Measurements from ENCODE around the gene DYNC1LI1. TPM values are rescaled to one million over a fixed set of nuclear protein-coding genes. Genes with fewer than 3 reads are reported as not detected.

Gene DYNC1LI1
- total RNA-seq = 10 to 100 TPM; 35.3 to 36.1 TPM

- CTCF ChIA-PET = interaction anchor here (0.8 to 1.4 kb wide), 3 partner anchors 13 to 37 kb away, joined by 3 read pairs; no protein-coding TSS in a partner anchor
- POLR2A ChIA-PET = interaction anchor here (0.8 to 1.3 kb wide), 2 partner anchors 9 to 68 kb away, joined by 3 read pairs; partner anchors contain the start of gene CMTM6
Observed at GRCh38 chr3:32570421-32571191, at the start of gene DYNC1LI1. Gene DYNC1LI1 (minus strand): TSS chr3:32570858. CDS start chr3:32570770, 88 bp downstream.

DNA sequence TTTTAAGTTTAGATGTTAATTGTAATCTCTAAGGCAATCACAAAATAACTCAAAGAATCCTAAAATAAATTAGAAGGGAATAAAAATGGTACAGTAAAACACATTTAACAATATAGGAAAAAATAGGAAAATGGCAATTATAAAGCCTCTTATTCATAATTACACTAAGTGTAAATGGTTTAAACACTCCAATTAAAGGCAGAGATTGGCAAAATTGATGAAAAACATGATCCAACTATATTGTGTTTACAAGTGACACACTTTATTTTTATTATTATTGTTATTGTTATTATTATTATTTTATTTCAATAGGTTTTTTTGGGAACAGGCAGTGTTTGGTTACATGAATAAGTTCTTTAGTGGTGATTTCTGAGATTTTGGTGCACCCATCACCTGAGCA, 48.7 kb upstream of the DYNC1LI1 start:
- CTCF ChIA-PET = no interaction called here
- POLR2A ChIA-PET = no interaction called here

GRCh38 chr3:32616267-32616962, 45.8 kb upstream of the DYNC1LI1 start:
- POLR2A ChIA-PET = no interaction called here
- CTCF ChIA-PET = no interaction called here

GRCh38 chr3:32614956-32615355, 44.3 kb upstream of the DYNC1LI1 start:
- POLR2A ChIA-PET = no interaction called here
- CTCF ChIA-PET = no interaction called here

GRCh38 chr3:32613183-32613582, 42.5 kb upstream of the DYNC1LI1 start:
- ChIA-PET CTCF (no interaction called here), POLR2A (no interaction called here)

DNA sequence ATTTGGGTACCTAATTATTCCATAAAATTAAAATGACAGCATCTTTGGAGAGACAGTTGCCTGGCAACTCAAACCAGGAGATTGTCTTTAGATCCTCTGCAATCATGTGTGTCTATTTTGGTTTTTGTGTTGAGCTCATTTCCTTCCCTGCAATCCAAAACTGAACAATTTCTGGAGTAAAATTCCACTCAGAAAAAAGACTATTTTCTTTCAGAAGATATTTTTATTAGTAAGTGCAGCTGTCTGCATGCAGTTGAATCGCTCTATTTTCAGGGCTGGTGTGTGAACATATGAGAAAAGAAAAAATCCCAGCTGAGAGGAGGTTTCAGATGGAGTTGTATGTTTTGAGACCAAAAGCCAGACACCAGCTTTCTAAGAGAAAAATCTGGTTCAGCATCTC, 41.9 kb upstream of the DYNC1LI1 start:
- POLR2A ChIA-PET = no interaction called here

GRCh38 chr3:32607522-32607921, 36.9 kb upstream of the DYNC1LI1 start:
- ChIA-PET POLR2A (no interaction called here), CTCF (no interaction called here)

More for the DNA sequence above, 41.9 kb upstream of the DYNC1LI1 start:
- CTCF ChIA-PET = no interaction called here

- ChIA-PET POLR2A (no interaction called here), CTCF (no interaction called here)
Observed at GRCh38 chr3:32606960-32607359, 36.3 kb upstream of the DYNC1LI1 start.

DNA sequence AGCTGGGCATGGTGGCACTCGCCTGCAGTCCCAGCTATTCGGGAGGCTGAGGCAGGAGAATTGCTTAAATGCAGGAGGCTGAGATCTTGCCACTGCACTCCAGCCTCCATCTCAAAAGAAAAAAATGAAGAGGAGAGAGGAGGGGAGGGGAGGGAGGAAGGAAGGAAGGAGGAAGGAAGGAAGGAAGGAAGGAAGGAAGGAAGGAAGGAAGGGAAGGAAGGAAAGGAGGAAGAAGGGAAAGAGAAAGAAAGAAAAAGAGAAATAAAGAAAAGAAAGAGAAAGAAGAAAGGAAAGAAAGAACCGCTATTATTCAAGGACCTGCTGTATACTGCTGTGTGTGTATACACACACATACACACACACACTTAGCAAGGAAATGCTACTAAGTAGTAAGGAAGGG, 35.6 kb upstream of the DYNC1LI1 start:
- ChIA-PET POLR2A (no interaction called here), CTCF (no interaction called here)

GRCh38 chr3:32603064-32603463, 32.4 kb upstream of the DYNC1LI1 start:
- POLR2A ChIA-PET = no interaction called here
- CTCF ChIA-PET = no interaction called here

GRCh38 chr3:32602206-32602605, 31.5 kb upstream of the DYNC1LI1 start:
- POLR2A ChIA-PET = no interaction called here
- CTCF ChIA-PET = interaction anchor here (0.5 kb wide), 1 partner anchor 15 kb away, joined by 3 read pairs; no protein-coding TSS in a partner anchor

DNA sequence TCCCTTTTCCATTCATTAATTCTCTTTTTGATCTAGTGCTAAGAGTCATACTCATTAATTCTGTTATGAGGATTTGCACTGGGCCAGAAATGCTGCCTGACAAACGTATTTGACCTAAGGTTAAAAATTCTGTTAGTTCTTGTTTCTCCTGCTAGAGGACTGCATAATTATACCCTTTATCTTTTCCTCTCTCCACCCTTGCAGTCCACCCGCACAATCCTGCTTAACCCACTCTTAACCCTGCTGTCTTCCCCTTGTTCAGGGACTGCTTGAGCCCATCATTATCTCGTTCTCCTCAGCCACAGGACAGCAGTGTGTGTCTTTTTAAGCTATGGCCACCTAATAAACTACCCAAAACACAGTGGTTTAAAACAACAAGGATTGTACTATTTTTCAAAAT, 31.1 kb upstream of the DYNC1LI1 start:
- POLR2A ChIA-PET = no interaction called here
- CTCF ChIA-PET = interaction anchor here (0.5 kb wide), 1 partner anchor 15 kb away, joined by 3 read pairs; no protein-coding TSS in a partner anchor

GRCh38 chr3:32597656-32598055, 27.0 kb upstream of the DYNC1LI1 start:
- POLR2A ChIA-PET = no interaction called here

DNA sequence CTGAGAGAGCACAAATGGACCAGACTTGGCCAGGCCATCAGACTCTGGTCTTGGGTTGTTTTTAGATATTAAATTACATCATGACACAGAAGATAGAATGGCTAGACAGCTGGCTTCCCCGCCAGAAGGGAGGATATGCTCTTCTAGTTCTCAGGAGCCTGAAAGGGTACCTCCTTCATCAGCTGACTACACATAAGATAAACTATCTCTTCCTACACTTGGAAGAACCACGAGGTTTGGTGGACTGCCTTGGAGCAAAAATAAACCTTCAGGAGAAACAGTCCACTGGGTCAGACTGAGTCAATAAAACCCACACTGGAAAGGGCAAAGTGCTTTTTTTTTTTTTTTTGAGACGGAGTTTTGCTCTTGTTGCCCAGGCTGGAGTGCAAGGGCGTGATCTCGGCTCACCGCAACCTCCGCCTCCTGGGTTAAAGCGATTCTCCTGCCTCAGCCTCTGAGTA, 26.3 kb upstream of the DYNC1LI1 start:
- ChIA-PET POLR2A (no interaction called here), CTCF (no interaction called here)

More at GRCh38 chr3:32597656-32598055, 27.0 kb upstream of the DYNC1LI1 start:
- CTCF ChIA-PET = no interaction called here

DNA sequence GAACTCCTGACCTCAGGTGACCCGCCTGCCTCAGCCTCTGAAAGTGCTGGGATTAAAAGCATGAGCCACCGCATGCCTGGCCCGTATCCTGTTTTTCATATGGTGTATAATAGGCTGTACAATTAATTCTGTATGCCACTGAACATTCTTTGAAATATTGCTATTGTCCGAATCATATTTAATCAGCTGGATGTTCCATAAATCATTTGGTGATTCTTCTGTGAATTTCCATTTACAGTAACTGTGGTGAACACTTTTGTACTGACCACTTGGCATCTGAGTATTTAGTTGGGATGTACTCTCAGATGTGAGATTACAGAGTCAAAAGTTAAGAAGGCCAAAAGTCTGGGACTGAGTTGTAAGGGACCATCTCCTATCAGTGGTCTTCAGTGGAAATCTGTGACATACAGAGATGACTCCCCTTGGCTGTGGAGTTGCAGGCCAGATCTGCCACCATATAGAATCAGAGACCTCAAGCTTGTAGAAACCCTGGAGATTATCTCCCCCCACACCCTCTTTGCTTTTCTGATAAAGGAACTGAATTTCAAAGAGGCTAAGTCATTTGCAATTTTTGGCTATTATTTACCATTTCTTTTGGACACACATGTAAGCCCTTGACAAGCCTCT, 25.7 kb upstream of the DYNC1LI1 start:
- ChIA-PET POLR2A (no interaction called here), CTCF (no interaction called here)

DNA sequence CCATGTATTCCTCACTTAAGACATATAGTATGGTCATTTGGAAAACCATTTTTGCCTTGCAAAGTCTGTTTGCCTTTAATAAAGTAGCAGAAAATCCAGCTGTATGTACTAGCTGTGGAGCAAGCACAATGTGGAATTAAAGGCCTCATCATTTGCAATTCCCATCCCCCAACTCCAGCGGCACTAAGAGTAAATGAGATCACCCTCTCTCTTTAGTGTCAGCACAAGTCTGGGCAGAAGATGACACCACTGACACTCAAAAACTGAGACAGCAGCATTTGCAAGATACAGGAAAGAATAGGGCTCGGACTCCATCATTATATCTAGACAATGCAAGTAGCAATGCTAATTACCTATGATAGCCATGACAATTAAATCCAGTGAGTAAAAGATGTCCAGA, 24.7 kb upstream of the DYNC1LI1 start:
- ChIA-PET POLR2A (no interaction called here), CTCF (no interaction called here)

- CTCF ChIA-PET = interaction anchor here (0.8 kb wide), 1 partner anchor 24 kb away, joined by 3 read pairs; the partner anchor contains the start of gene DYNC1LI1
- POLR2A ChIA-PET = no interaction called here
Observed at GRCh38 chr3:32593903-32594525, 23.4 kb upstream of the DYNC1LI1 start.

DNA sequence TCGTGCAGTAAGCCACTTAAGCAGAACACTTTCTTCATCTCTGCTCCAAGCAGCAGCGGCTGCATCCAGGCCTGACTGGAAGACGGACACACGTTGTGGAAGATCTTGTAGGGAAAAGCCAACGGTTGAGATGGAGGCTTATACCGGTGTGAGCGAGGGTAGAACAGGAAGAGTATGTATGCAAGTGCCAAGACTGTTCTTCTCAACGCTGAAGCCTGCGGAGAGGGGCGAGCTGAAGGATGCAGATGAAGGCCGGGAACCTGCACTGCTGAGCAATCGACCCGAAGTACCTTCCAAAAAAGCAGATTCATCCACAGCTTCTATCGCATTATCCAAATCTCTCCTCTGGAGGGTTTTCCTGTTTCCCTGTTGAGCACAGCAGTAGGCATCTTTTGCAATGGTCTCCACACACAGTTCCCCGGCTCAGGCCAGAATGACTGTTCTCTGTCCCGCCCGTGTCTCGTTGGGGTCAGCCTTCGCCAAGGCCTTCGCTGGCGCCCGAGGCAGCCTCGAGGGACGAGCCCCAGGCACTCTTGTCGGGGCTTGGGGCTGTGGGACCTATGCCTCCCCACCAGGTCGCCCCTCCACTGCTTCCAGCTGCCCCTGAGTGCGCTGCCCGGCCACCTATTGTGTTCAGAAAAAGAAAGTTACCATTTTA, 22.2 kb upstream of the DYNC1LI1 start:
- ChIA-PET CTCF (no interaction called here), POLR2A (no interaction called here)

- CTCF ChIA-PET = no interaction called here
Observed at GRCh38 chr3:32592011-32592410, 21.4 kb upstream of the DYNC1LI1 start.

DNA sequence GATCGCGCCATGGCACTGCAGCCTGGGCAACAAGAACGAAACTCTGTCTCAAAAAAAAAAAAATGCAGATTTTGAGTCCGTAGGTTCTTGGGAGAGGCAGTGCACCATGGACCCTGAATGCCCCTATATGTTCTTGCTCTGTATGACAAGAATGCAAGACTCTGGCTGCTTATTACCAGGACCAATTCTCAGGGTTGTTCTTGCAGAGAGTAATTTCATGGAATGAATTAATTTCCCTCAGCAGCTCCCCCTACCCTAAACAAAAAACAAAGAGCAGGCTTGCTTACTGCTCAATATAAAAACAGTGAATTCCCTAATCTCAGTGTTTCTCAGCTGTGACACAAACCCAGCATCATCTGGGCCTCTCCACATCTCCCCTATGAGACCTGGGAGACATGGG, 20.5 kb upstream of the DYNC1LI1 start:
- CTCF ChIA-PET = no interaction called here

More at GRCh38 chr3:32592011-32592410, 21.4 kb upstream of the DYNC1LI1 start:
- POLR2A ChIA-PET = no interaction called here

More for the DNA sequence above, 20.5 kb upstream of the DYNC1LI1 start:
- POLR2A ChIA-PET = no interaction called here
